HK-2 (cell line): Measurements from ENCODE around the gene NBPF8.
"Not testable (repeated sequence)": the region's sequence is repeated elsewhere in the genome, so short reads cannot be mapped to it uniquely, and the experiment has no call there.

Source experiments
- DNase-seq: peaks from one replicate; pipeline ENCODE4 v3.0.0-alpha.2; 2018; ENCODE audit not compliant: unreplicated experiment

Gene NBPF8

DNA sequence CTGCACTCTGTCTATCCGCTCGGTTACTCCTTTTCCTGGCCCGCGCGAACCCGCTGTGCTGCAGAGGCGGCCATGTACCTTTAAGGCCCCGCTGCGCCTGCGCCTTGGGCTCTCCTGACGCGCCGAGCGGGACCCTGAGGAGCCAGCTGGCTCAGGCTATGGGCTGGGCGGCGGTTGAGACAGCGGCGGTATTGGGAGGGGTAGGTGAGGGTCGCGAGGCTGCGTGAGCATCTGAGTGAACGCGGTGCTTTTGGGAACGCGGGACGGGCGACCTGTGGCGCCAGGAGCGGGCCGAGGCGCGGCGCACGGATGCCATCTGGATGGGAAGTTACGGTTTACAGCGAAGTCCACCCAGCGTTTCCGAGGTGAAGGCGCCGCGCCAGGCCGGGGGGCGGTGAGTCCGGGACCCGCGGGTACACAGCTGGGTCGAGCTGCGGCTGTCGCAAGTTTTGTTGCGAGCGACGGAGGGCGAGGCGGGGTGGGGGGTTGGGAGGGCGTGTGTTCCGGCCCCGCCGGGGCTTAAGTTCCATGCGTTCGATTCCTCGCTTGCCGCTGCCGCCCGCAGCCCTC, at the start of gene NBPF8:
Gene NBPF8 (plus strand): TSS at position 125 of the 570 bp plus-strand sequence. CDS start 21,488 bp downstream, outside the sequence.
- peak; percentile 54 for DNase-seq

DNA sequence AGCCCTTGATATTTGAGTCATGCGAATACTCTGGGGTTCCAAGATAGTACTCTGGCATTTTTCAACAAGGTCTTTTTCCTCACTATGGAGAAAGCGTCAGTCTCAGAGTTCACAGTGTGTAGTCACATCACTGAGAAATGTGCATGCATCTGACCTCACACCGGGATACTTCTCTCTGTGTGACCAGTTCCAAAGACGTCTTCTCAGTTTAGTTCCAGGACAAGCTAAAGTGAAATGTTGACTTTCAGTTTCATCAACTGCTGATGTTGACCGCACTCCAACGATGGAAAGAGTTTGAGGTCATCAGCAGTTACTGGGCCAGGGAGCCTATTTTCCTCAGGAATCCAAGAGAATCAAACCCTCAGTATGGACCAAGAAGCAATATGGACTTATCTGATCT, 47.1 kb upstream of the NBPF8 start:
- not testable (repeated sequence) for DNase-seq

GRCh38 chr1:120386651-120387050, 28.2 kb upstream of the NBPF8 start:
- not testable (repeated sequence) for DNase-seq

DNA sequence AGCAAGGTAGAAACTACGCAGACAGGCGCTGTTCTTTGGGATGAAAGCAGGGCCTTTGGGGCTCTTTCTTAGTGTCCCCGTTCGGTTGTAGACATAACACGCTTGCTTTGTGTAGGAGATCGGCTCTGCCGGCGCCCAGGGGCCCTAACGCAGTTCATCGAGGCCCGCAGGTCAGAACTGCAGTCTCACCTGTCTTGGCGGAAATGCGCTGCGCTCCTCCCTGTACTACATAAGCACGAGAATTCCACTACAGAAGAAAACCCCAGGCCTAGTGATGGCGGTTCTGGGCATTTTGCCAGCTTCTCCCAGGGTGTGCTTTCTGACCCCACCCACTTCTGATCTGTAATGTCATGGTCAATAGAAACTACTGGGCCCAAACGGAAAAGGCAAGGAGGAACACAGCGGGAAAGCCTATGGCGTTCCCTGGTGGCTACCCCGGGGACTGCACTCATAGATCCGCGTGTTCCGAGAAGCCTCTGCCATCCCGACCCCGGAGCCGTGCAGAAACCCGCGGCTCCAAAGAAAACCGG, 26.2 kb upstream of the NBPF8 start:
- DNase-seq: peak; percentile 3

DNA sequence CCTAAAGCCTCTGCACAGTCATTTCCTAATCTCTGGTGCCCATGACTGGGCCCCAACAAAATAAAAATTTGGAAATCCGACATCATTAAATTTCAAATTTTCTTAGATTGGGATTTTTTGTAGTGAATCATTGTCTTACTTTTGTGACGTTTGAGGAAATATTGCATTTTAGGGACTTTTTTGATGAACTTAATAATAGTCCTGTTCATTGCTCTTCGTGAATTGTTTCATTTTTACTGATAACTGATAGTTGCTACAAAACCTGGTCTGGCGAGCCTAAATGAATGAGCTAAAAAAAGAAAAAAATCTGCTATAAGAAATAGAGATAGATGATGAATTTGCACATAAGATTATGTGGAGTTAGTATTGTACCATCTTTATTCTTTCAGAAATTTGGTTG, 23.5 kb upstream of the NBPF8 start:
- DNase-seq: not testable (repeated sequence)

DNA sequence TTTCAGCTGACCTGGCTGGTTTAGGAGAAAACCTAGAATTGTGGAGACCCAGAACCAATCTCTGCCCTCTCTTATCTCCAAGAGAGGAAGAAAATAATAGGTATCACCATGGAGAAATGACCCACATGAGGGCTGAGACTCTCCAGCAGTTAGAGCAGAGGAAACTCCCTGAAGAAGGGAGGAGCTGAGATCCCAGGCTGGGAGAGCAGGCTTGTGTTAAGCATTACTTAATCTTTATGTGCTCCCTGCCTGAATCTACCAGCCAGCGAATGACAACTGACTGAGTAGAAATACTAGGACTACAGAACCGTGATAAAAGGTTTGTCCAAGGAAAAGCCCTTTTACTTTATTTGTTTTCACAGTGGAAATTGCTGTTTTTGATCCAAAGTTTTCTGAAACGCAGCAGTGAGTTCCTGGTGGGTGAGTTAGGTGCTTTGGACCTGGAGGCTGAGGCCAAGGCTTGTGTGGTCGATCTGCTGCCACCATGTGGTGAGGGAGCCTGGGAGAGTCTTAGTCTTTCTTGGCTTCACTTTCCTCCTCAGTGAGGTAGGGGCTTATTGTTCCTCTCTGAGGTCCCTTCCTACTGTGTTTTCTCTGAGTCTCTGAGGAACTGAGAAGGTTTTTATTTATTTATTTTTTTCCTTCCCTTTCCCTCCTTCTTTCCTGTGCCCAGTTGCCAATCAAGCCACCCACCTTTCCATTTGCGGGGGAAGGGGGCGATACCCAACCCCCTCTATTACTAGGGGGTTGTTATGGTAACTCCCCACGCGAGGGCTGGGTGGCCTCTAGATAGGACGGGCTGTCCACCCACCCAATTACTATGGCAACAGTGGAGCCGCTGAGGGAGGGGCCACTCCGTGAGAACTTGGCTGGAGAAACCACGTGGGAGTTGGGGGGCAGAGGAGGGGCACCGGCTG, 21.3 kb upstream of the NBPF8 start:
- DNase-seq: not testable (repeated sequence)

- DNase-seq: not testable (repeated sequence)
Observed at GRCh38 chr1:120405348-120405747, 9.5 kb upstream of the NBPF8 start.

- not testable (repeated sequence) for DNase-seq
Observed at GRCh38 chr1:120414451-120414850, 384 bp upstream of the NBPF8 start.

DNA sequence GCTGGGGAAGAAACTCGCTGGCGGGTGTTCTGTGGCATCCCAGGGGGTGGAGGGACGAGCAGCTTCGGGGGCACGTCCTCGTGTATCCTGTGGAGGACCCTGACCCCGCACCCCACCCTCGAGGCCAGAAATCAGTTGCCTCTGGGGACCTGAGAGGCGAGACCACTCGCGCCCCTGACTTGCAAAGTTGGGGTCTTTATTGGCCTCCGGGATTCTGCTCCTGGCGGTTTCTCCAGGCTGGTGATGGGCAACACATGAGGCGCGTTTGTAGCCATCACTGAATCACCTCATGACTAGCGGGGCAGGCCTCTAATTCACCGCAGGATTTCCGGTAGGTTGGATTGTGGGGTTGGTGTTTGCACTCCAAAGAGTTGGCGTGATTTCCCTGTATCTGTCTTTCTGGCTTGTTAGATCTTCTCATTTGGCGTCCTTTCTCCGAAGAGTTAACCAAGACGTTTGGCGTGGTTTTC, 692 bp downstream of the NBPF8 start:
- peak; percentile 36 for DNase-seq

- DNase-seq: not testable (repeated sequence)
Observed at GRCh38 chr1:120425063-120425462, 10.2 kb downstream of the NBPF8 start.

DNA sequence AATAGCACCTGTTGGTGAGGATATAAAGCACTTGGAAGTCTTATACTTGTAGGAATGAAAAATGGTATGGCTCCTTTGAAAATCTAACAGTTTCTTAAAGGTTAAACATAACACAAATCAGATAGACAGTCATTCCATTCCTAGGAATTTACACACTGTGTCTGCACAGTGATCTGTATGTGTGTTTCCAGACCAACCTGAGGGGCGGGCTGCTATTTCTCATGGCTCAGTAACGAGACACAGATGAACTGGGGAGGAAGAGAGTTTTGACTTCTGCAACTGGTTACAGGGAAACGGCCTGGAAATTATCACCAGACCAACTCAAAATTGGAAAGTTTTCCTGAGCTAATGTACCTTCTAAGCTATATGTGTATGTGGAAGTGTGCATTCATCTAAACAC, 16.8 kb downstream of the NBPF8 start:
- not testable (repeated sequence) for DNase-seq

GRCh38 chr1:120433831-120434230, 19.0 kb downstream of the NBPF8 start:
- DNase-seq: not testable (repeated sequence)

- DNase-seq: not testable (repeated sequence)
Observed at GRCh38 chr1:120449124-120449523, 34.3 kb downstream of the NBPF8 start.
